HG02678 (cell line): ENCODE measurements around the gene ARFGAP1.
"Not testable (repeated sequence)": the region's sequence is repeated elsewhere in the genome, so short reads cannot be mapped to it uniquely, and the experiment has no call there.

Experiments used
- ATAC-seq: cut with Tn5 transposase; IDR thresholded peaks from one replicate; pipeline ENCODE4 v1.9.1; 2021; ENCODE audit warnings: mild to moderate bottlenecking, moderate library complexity; ENCODE audit not compliant: unreplicated experiment

ARFGAP1 gene

GRCh38 chr20:63305933-63306672 is 33.5 kb downstream of the ARFGAP1 start:
- not testable (repeated sequence) for ATAC-seq

GRCh38 chr20:63306673-63307537 is 34.3 kb downstream of the ARFGAP1 start:
- no peak for ATAC-seq

- no peak for ATAC-seq
Measured at GRCh38 chr20:63307538-63308217, 35.1 kb downstream of the ARFGAP1 start.

GRCh38 chr20:63308218-63308911 is 35.8 kb downstream of the ARFGAP1 start:
- no peak for ATAC-seq

GRCh38 chr20:63309261-63310071 is 36.9 kb downstream of the ARFGAP1 start:
- ATAC-seq, result no peak

GRCh38 chr20:63310265-63310991 is 37.8 kb downstream of the ARFGAP1 start:
- no peak for ATAC-seq

GRCh38 chr20:63311186-63311832 is 38.7 kb downstream of the ARFGAP1 start:
- no peak for ATAC-seq

- ATAC-seq, result no peak
Measured at GRCh38 chr20:63311833-63312243, 39.2 kb downstream of the ARFGAP1 start.

- ATAC-seq, result no peak
Measured at GRCh38 chr20:63312273-63312672, 39.7 kb downstream of the ARFGAP1 start.

GRCh38 chr20:63312690-63313348 is 40.2 kb downstream of the ARFGAP1 start:
- no peak for ATAC-seq

GRCh38 chr20:63313349-63314014 is 40.9 kb downstream of the ARFGAP1 start:
- ATAC-seq, result no peak

- ATAC-seq, result no peak
Measured at GRCh38 chr20:63314015-63314471, 41.4 kb downstream of the ARFGAP1 start.

- ATAC-seq, result no peak
Measured at GRCh38 chr20:63314566-63315239, 42.1 kb downstream of the ARFGAP1 start.

GRCh38 chr20:63315240-63315689 is 42.7 kb downstream of the ARFGAP1 start:
- no peak for ATAC-seq

GRCh38 chr20:63315731-63316491 is 43.3 kb downstream of the ARFGAP1 start:
- ATAC-seq, result no peak

GRCh38 chr20:63316502-63316921 is 43.9 kb downstream of the ARFGAP1 start:
- ATAC-seq, result no peak
